H1 (cell line): ENCODE results near the gene TBX2. TPM values are rescaled to one million over a fixed set of nuclear protein-coding genes. Genes with fewer than 3 reads are reported as not detected.
A peak's percentile ranks its signal among the peaks of the same experiment; 100 is the strongest.

Source experiments
- BCL11A ChIP-seq, 2 experiments: IDR thresholded peaks; one replicate each; pipeline ENCODE4 v1.6.1; 2011; ENCODE audit warnings: low read depth in 2 of 2, low read length in 2 of 2, mild to moderate bottlenecking in 2 of 2
- BRCA1 ChIP-seq: IDR thresholded peaks from 2 replicates; pipeline ENCODE4 v1.6.1; 2012; ENCODE audit warnings: low read depth, low read length, improper control_type of control experiment
- FOSL1 ChIP-seq: IDR thresholded peaks from 2 replicates; pipeline ENCODE4 v1.6.1; 2011; ENCODE audit warnings: mild to moderate bottlenecking, low read depth, low read length, moderate library complexity; ENCODE audit not compliant: insufficient read depth
- GABPA ChIP-seq: IDR thresholded peaks from 2 replicates; pipeline ENCODE4 v1.6.1; 2011; ENCODE audit warnings: mild to moderate bottlenecking, low read length, moderate library complexity, borderline replicate concordance; ENCODE audit not compliant: insufficient read depth
- GTF2F1 ChIP-seq: IDR thresholded peaks from 2 replicates; pipeline ENCODE4 v1.6.1; 2012; ENCODE audit warnings: low read depth, low read length, improper control_type of control experiment, borderline replicate concordance
- JUN ChIP-seq: IDR thresholded peaks from 2 replicates; pipeline ENCODE4 v1.6.1; 2011; ENCODE audit warnings: low read depth, mild to moderate bottlenecking, improper control_type of control experiment, low read length
- JUND ChIP-seq: IDR thresholded peaks from 2 replicates; pipeline ENCODE4 v1.6.1; 2011; ENCODE audit warnings: mild to moderate bottlenecking, improper control_type of control experiment, low read length
- KDM1A ChIP-seq: fragments of 200-600, 300-600 bp; sonication (generic); IDR thresholded peaks from 2 replicates; pipeline ENCODE4 v1.7.1; 2016; ENCODE audit warnings: mild to moderate bottlenecking, low read length, borderline replicate concordance
- NRF1 ChIP-seq: IDR thresholded peaks from 2 replicates; pipeline ENCODE4 v1.6.1; 2011; ENCODE audit warnings: mild to moderate bottlenecking, low read depth, low read length, improper control_type of control experiment
- POLR2AphosphoS5 ChIP-seq: IDR thresholded peaks from 2 replicates; pipeline ENCODE4 v1.6.1; 2011; ENCODE audit warnings: low read depth, low read length
- POU5F1 ChIP-seq: IDR thresholded peaks from 2 replicates; pipeline ENCODE4 v1.6.1; 2011; ENCODE audit warnings: low read depth, mild to moderate bottlenecking, low read length, moderate library complexity
- RFX5 ChIP-seq: IDR thresholded peaks from 2 replicates; pipeline ENCODE4 v1.6.1; 2011; ENCODE audit warnings: low read depth, low read length, improper control_type of control experiment, borderline replicate concordance
- RXRA ChIP-seq: IDR thresholded peaks from 2 replicates; pipeline ENCODE4 v1.6.1; 2011; ENCODE audit warnings: low read depth, mild to moderate bottlenecking, low read length, moderate library complexity; ENCODE audit not compliant: insufficient read depth
- SAP30 ChIP-seq: fragments of 300-600 bp; sonication (generic); IDR thresholded peaks from 2 replicates; pipeline ENCODE4 v1.7.1; 2012; ENCODE audit warnings: low read length, moderate library complexity, mild to moderate bottlenecking, inconsistent platforms; ENCODE audit not compliant: insufficient read depth, insufficient replicate concordance
- SIN3A ChIP-seq, 2 experiments: IDR thresholded peaks in 1 of 2; conservative IDR thresholded peaks in 1 of 2; 2 replicates each; pipeline ENCODE4 v1.6.1; 2011 to 2012; ENCODE audit warnings: low read length in 2 of 2, improper control_type of control experiment in 1 of 2, low read depth in 1 of 2, mild to moderate bottlenecking in 1 of 2
- SIX5 ChIP-seq: IDR thresholded peaks from 2 replicates; pipeline ENCODE4 v1.6.1; 2011; ENCODE audit warnings: mild to moderate bottlenecking, low read depth, low read length
- SP2 ChIP-seq: IDR thresholded peaks from 2 replicates; pipeline ENCODE4 v1.6.1; 2012; ENCODE audit warnings: mild to moderate bottlenecking, low read length, inconsistent platforms
- SRF ChIP-seq: IDR thresholded peaks from 2 replicates; pipeline ENCODE4 v1.6.1; 2011; ENCODE audit warnings: mild to moderate bottlenecking, low read depth, low read length, moderate library complexity
- SUZ12 ChIP-seq: fragments of 200-600 bp; sonication (generic); IDR thresholded peaks from 2 replicates; pipeline ENCODE4 v1.6.1; 2012; ENCODE audit warnings: mild to moderate bottlenecking, inconsistent platforms, low read length, moderate library complexity, mixed read lengths
- TCF12 ChIP-seq: IDR thresholded peaks from 2 replicates; pipeline ENCODE4 v1.6.1; 2011; ENCODE audit warnings: low read depth, mild to moderate bottlenecking, low read length
- YY1 ChIP-seq: IDR thresholded peaks from 2 replicates; pipeline ENCODE4 v1.6.1; 2011; ENCODE audit warnings: low read depth, mild to moderate bottlenecking, low read length
- polyA plus RNA-seq, 7 experiments: library from polyadenylated mRNA; depleted of rRNA in 3 of 7; stranded (reverse) in 5 of 7; unstranded in 2 of 7; fragments of >200 nt in 5 of 7; fragments of 200-250 nt in 2 of 7; gene quantifications; 1 replicate in 5 of 7; 2 replicates in 1 of 7; 4 replicates in 1 of 7; pipeline versions ENCODE4 v1.2.1 to v1.2.3, GENCODE V29; 2011 to 2013; ENCODE audit warnings: missing spikeins in 2 of 7, mixed read lengths in 2 of 7
- total RNA-seq: library from RNA; stranded (reverse); fragmentation: NEBNext Ultra II Directional; extraction: Animal tissue kit (Norgen Biotek cat#: 25700); gene quantifications from 2 replicates; pipeline ENCODE4 v1.2.1, GENCODE V29; 2021
- TF ChIP-seq, protein P1 (sequence below), 3 experiments: IDR thresholded peaks; 1 replicate in 2 of 3; 2 replicates in 1 of 3; pipeline versions ENCODE4 v1.5.1 to v1.6.1; 2011; ENCODE audit warnings: low read length in 3 of 3, mild to moderate bottlenecking in 3 of 3, inconsistent platforms in 2 of 3, low read depth in 1 of 3, moderate library complexity in 1 of 3; ENCODE audit not compliant: insufficient read depth in 1 of 3; ENCODE audit errors: control extremely low read depth in 1 of 3

Gene TBX2
- total and polyA plus RNA-seq, 2 of the 8 experiments (the other 6 are each of a cell fraction or from before 2014, with no cell fraction given) = not detected

DNA sequence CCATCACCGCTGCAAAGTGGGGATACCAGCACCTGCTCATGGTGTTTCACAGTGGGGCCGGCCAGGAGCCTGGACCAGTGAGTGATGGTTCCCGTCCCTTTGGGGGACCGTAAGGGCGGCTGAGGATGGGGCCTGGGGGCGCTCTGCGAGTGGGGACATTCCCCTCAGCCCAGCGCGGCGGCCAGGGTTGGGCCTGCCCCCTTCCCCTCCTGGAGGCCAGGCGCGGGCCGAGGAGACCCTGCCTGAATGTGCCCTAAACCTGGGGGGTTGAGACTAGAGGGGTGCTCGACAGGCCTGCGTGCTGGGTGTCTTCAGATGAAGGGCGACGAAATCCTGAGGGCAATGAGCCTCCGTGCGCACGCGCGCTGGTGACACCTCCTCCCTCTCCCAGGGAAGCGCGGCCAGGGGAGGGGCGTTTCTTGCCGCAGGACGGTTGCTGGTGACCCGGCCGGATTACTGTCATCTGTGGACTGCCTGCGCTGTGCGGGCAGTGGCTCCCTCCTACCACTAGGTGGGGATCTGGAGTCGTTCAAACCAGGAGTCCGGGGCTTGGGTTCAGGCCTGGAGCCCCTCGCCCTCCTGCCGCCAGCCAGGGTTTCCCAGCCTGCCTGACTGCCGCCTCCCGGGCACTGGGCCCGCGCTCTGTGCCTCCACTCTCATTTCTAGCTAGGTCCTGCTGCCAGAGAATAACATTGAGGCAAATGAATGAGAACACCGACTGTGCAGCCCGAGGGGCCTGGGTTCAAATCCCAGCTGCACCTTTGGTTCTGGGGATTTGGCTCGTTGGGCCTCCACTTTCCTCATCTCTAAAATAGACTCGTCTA lies 17.1 kb downstream of the TBX2 start (continued):
- no peak for TF ChIP-seq SRF
- TF ChIP-seq BRCA1 = no peak
- no peak for TF ChIP-seq TCF12
- TF ChIP-seq RFX5 = no peak
- TF ChIP-seq POU5F1 = no peak
- TF ChIP-seq, protein P1, sequence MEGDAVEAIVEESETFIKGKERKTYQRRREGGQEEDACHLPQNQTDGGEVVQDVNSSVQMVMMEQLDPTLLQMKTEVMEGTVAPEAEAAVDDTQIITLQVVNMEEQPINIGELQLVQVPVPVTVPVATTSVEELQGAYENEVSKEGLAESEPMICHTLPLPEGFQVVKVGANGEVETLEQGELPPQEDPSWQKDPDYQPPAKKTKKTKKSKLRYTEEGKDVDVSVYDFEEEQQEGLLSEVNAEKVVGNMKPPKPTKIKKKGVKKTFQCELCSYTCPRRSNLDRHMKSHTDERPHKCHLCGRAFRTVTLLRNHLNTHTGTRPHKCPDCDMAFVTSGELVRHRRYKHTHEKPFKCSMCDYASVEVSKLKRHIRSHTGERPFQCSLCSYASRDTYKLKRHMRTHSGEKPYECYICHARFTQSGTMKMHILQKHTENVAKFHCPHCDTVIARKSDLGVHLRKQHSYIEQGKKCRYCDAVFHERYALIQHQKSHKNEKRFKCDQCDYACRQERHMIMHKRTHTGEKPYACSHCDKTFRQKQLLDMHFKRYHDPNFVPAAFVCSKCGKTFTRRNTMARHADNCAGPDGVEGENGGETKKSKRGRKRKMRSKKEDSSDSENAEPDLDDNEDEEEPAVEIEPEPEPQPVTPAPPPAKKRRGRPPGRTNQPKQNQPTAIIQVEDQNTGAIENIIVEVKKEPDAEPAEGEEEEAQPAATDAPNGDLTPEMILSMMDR (IDR thresholded peaks at IDR 0.05; ENCODE audit: control extremely low read depth in 1 of 3, insufficient read depth in 1 of 3, low read depth in 1 of 3, low read length in 3 of 3) = peak; percentile 91 to 98 (median 98)
- TF ChIP-seq SIN3A (conservative IDR thresholded peaks at IDR 0.05 in 1 of 2, IDR thresholded peaks at IDR 0.05 in 1 of 2; ENCODE audit: low read depth in 1 of 2, low read length in 2 of 2) = peak in 1 of 2 experiments; percentile 77; a peak in 1 of 4 replicates
- no peak for TF ChIP-seq RXRA
- no peak for TF ChIP-seq SP2
- no peak for TF ChIP-seq GABPA
- TF ChIP-seq NRF1 = peak; percentile 59
- TF ChIP-seq GTF2F1 = no peak
- no peak for TF ChIP-seq POLR2AphosphoS5
- no peak for TF ChIP-seq FOSL1
- no peak for TF ChIP-seq SIX5
- no peak for TF ChIP-seq YY1
- TF ChIP-seq JUND = peak; percentile 31; the same call in 1 of the 2 replicates
- no peak for TF ChIP-seq SAP30
- peak; percentile 70; the same call in 1 of the 2 replicates for TF ChIP-seq KDM1A
- no peak for TF ChIP-seq BCL11A (IDR thresholded peaks at IDR 0.05; ENCODE audit: low read depth in 2 of 2, low read length in 2 of 2)
- TF ChIP-seq JUN = no peak
- peak; percentile 52 for TF ChIP-seq SUZ12
